Liver (tissue), 9 donors: ENCODE results near the gene ZGLP1. TPM values are rescaled to one million over a fixed set of nuclear protein-coding genes. Genes with fewer than 3 reads are reported as not detected.

Source experiments
- DNase-seq: peaks from one replicate; pipeline ENCODE4 v3.0.0-alpha.2; 2017; ENCODE audit warnings: low spot score
- H3K27ac ChIP-seq, 2 donors: one replicate each; pipeline ENCODE4 v1.7.0; 2013; ENCODE audit warnings: inconsistent platforms in 2 of 2, low read length in 2 of 2, control low read depth in 1 of 2, low read depth in 1 of 2, mild to moderate bottlenecking in 1 of 2
- H3K27me3 ChIP-seq, 4 donors: one replicate each; pipeline versions ENCODE4 v1.6.1 to v1.7.0; 2013; ENCODE audit warnings: low read length in 3 of 4, inconsistent platforms in 1 of 4, mild to moderate bottlenecking in 1 of 4, moderate library complexity in 1 of 4; ENCODE audit not compliant: control insufficient read depth in 4 of 4, insufficient read depth in 4 of 4
- H3K36me3 ChIP-seq, 4 donors: one replicate each; pipeline versions ENCODE4 v1.6.1 to v1.7.0; 2013; ENCODE audit warnings: low read length in 3 of 4, mild to moderate bottlenecking in 3 of 4, low read depth in 1 of 4, moderate library complexity in 1 of 4; ENCODE audit not compliant: control insufficient read depth in 4 of 4, insufficient read depth in 3 of 4
- H3K4me1 ChIP-seq, 4 donors: one replicate each; pipeline versions ENCODE4 v1.6.1 to v1.7.0; 2013; ENCODE audit warnings: low read length in 3 of 4, mild to moderate bottlenecking in 3 of 4, moderate library complexity in 1 of 4; ENCODE audit not compliant: control insufficient read depth in 4 of 4, insufficient read depth in 4 of 4
- H3K4me3 ChIP-seq, 3 donors: one replicate each; pipeline versions ENCODE4 v1.6.1 to v1.7.0; 2013; ENCODE audit warnings: low read length in 3 of 3, control low read depth in 1 of 3, low read depth in 1 of 3, mild to moderate bottlenecking in 1 of 3
- H3K9ac ChIP-seq, 2 donors: one replicate each; pipeline ENCODE4 v1.7.0; 2013; ENCODE audit warnings: low read length in 2 of 2, mild to moderate bottlenecking in 2 of 2, moderate library complexity in 2 of 2, control low read depth in 1 of 2, low read depth in 1 of 2
- H3K9me3 ChIP-seq, 4 donors: one replicate each; pipeline versions ENCODE4 v1.6.1 to v1.7.0; 2013; ENCODE audit warnings: low read length in 3 of 4; ENCODE audit not compliant: control insufficient read depth in 4 of 4
- ATF3 ChIP-seq: IDR thresholded peaks from 2 replicates; pipeline ENCODE4 v1.6.1; 2016; ENCODE audit warnings: antibody characterized with exemption
- CTCF ChIP-seq: fragments of 150-350 bp; IDR thresholded peaks from 2 replicates; pipeline ENCODE4 v1.5.1; 2017; ENCODE audit warnings: improper control_type of control experiment, low read depth, low read length; ENCODE audit not compliant: missing input control
- EGR1 ChIP-seq, 2 donors: IDR thresholded peaks; 2 replicates each; pipeline ENCODE4 v1.6.1; 2016 to 2018; ENCODE audit warnings: antibody characterized with exemption in 2 of 2, low read depth in 2 of 2
- FOXA1 ChIP-seq: IDR thresholded peaks from 2 replicates; pipeline ENCODE4 v1.6.1; 2016; ENCODE audit warnings: antibody characterized with exemption
- FOXA2 ChIP-seq: IDR thresholded peaks from 2 replicates; pipeline ENCODE4 v1.6.1; 2016; ENCODE audit warnings: antibody characterized with exemption
- GABPA ChIP-seq, 2 donors: IDR thresholded peaks in 1 of 2; conservative IDR thresholded peaks in 1 of 2; 2 replicates each; pipeline ENCODE4 v1.6.1; 2016; ENCODE audit warnings: antibody characterized with exemption in 2 of 2, mild to moderate bottlenecking in 1 of 2, moderate library complexity in 1 of 2
- HNF4A ChIP-seq, 2 donors: conservative IDR thresholded peaks; 2 replicates each; pipeline ENCODE4 v1.6.1; 2016; ENCODE audit warnings: antibody characterized with exemption in 2 of 2, mild to moderate bottlenecking in 2 of 2
- HNF4G ChIP-seq: IDR thresholded peaks from 2 replicates; pipeline ENCODE4 v1.6.1; 2016; ENCODE audit warnings: antibody characterized with exemption
- JUND ChIP-seq, 2 donors: IDR thresholded peaks; 2 replicates each; pipeline ENCODE4 v1.6.1; 2016; ENCODE audit warnings: antibody characterized with exemption in 2 of 2
- NR2F2 ChIP-seq: IDR thresholded peaks from 2 replicates; pipeline ENCODE4 v1.6.1; 2016; ENCODE audit warnings: antibody characterized with exemption
- RAD21 ChIP-seq, 2 donors: IDR thresholded peaks; 2 replicates each; pipeline ENCODE4 v1.6.1; 2016; ENCODE audit warnings: antibody characterized with exemption in 2 of 2, mild to moderate bottlenecking in 2 of 2
- REST ChIP-seq: IDR thresholded peaks from 2 replicates; pipeline ENCODE4 v1.6.1; 2016; ENCODE audit warnings: antibody characterized with exemption, mild to moderate bottlenecking
- SP1 ChIP-seq: IDR thresholded peaks from 2 replicates; pipeline ENCODE4 v1.6.1; 2018; ENCODE audit warnings: antibody characterized with exemption, mild to moderate bottlenecking
- TAF1 ChIP-seq: conservative IDR thresholded peaks from 2 replicates; pipeline ENCODE4 v1.6.1; 2016; ENCODE audit warnings: antibody characterized with exemption, mild to moderate bottlenecking
- YY1 ChIP-seq: IDR thresholded peaks from 2 replicates; pipeline ENCODE4 v1.6.1; 2016; ENCODE audit warnings: antibody characterized with exemption, mild to moderate bottlenecking
- ZBTB33 ChIP-seq: IDR thresholded peaks from 2 replicates; pipeline ENCODE4 v1.6.1; 2016; ENCODE audit warnings: antibody characterized with exemption
- WGBS: extraction: QIAGEN DNeasy Blood & Tissue Kit; methylation state at CpG from one replicate; pipeline ENCODE4 v1.1.7; 2013; 5-methylcytosine and 5-hydroxymethylcytosine counted together
- polyA plus RNA-seq, 2 donors: library from polyadenylated mRNA; stranded (reverse) in 1 of 2; unstranded in 1 of 2; fragments of 200-250 nt in 1 of 2; fragments of >200 nt in 1 of 2; fragmentation: Nextera tagmentation in 1 of 2; extraction: Ambion mirVana in 1 of 2; gene quantifications; one replicate each; pipeline versions ENCODE4 v1.2.1 to v1.2.3, GENCODE V29; 2013 to 2015
- total RNA-seq, 2 donors: library from RNA; depleted of rRNA; stranded (reverse); fragments of >200 nt; gene quantifications; one replicate each; pipeline ENCODE4 v1.2.3, GENCODE V29; 2014
- TF ChIP-seq, protein P1 (sequence below): IDR thresholded peaks from 2 replicates; pipeline ENCODE4 v1.6.1; 2016; ENCODE audit warnings: antibody characterized with exemption
- donor health status: healthy.
- donor health status: healthy.
- donor health status: healthy.
- donor health status: healthy.
- donor health status: healthy.

The ZGLP1 gene
- total and polyA plus RNA-seq, 4 donors, result 0.61 to 1.2 (median 0.82) TPM

GRCh38 chr19:10274589-10274988 is 35.0 kb downstream of the ZGLP1 start:
- Histone ChIP-seq H3K36me3 (peaks cover 7 to 32% (median 21%) of the 10 kb centered on the region in 4 donors), H3K4me1 (peaks cover 6 to 18% (median 11%) of the 10 kb centered on the region in 4 donors), H3K9ac (no peak overlapping the region), H3K4me3 (no peak overlapping the region), H3K27ac (no peak overlapping the region), H3K9me3 (no peaks in the 10 kb centered on the region), H3K27me3 (no peaks in the 10 kb centered on the region)
- 91% methylated on average over 10 of the region's 10 CpGs for WGBS
- no peak for DNase-seq
- TF ChIP-seq, protein P1, sequence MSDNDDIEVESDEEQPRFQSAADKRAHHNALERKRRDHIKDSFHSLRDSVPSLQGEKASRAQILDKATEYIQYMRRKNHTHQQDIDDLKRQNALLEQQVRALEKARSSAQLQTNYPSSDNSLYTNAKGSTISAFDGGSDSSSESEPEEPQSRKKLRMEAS, result no peak
- TF ChIP-seq TAF1, result no peak
- no peak for TF ChIP-seq REST
- TF ChIP-seq SP1, result no peak
- no peak for TF ChIP-seq HNF4G

DNA sequence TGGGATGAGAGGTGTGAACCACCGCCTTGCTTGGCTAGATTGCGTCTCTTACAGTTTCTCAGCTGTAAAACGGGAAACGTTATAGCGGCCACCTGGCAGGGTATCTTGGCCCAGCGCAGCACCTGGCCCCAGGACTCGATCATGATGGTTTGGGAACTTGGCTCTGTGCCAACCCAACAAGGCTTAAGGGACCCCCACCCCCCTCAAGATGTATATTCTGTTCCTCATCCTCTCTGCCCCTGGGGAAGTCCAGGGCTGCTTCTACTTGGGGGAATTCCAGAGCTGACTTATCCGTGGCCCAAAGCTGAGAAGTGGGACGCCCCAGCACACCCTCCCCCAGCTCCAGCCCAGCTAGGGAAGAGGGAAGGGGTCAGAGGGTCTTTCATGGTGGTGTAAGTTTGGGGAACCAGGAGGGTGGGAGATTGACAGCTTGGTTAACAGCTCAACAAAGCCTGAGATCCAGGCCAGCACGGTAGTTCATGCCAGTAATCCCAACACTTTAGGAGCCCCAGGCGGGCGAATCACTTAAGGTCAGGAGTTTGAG is 38.0 kb downstream of the ZGLP1 start:
- peak overlapping the region; percentile 69 to 72 for H3K9ac ChIP-seq
- no peak for DNase-seq
- H3K4me3 ChIP-seq, result peak overlapping the region; percentile 76 to 88 (median 76)
- WGBS, result 33% methylated on average over 12 of the region's 12 CpGs
- peaks cover 6 to 19% (median 12%) of the 10 kb centered on the region in 4 donors for H3K4me1 ChIP-seq
- peak overlapping the region; percentile 95 to 97 for H3K27ac ChIP-seq
- H3K9me3 ChIP-seq, result no peaks in the 10 kb centered on the region
- no peak for TF ChIP-seq FOXA2
- H3K36me3 ChIP-seq, result peaks cover 4 to 16% (median 9%) of the 10 kb centered on the region in 4 donors
- no peaks in the 10 kb centered on the region for H3K27me3 ChIP-seq

DNA sequence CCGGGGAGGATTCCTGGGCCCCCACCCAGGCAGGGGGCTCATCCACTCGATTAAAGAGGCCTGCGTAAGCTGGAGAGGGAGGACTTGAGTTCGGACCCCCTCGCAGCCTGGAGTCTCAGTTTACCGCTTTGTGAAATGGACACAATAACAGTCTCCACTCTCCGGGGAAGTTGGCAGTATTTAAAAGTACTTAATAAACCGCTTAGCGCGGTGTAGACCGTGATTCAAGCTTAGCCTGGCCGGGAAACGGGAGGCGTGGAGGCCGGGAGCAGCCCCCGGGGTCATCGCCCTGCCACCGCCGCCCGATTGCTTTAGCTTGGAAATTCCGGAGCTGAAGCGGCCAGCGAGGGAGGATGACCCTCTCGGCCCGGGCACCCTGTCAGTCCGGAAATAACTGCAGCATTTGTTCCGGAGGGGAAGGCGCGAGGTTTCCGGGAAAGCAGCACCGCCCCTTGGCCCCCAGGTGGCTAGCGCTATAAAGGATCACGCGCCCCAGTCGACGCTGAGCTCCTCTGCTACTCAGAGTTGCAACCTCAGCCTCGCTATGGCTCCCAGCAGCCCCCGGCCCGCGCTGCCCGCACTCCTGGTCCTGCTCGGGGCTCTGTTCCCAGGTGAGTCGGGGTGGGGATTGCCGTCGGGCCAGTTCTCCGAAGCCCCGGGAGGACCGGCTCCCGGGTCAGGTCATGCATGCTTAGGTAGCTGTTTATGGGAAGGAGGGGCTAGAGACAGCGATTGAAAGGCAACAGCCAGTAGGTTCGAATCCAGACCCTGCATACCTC is 38.8 kb downstream of the ZGLP1 start, which contains the start of gene ICAM1:
TSS of gene ICAM1 (plus strand) at position 505 of the 779 bp plus-strand sequence. CDS start at position 545, 40 bp downstream.
- no peaks in the 10 kb centered on the region for H3K9me3 ChIP-seq
- DNase-seq, result peak; percentile 63
- peaks cover 4 to 12% (median 7%) of the 10 kb centered on the region in 4 donors for H3K36me3 ChIP-seq
- H3K4me1 ChIP-seq, result peaks cover 6 to 19% (median 12%) of the 10 kb centered on the region in 4 donors
- peak within 1 kb of the TSS; percentile 95 to 97 for H3K27ac ChIP-seq
- WGBS, result 2% methylated on average over 51 of the region's 51 CpGs
- no peaks in the 10 kb centered on the region for H3K27me3 ChIP-seq
- H3K4me3 ChIP-seq, result peak within 1 kb of the TSS; percentile 76 to 88 (median 76)
- peak within 1 kb of the TSS; percentile 69 to 72 for H3K9ac ChIP-seq
- TF ChIP-seq YY1 (peak; percentile 70), EGR1 (IDR thresholded peaks at IDR 0.05; ENCODE audit: low read depth in 2 of 2) (peak; percentile 70 to 86), ATF3 (peak; percentile 76), NR2F2 (peak; percentile 95), RAD21 (IDR thresholded peaks at IDR 0.05) (peak in 1 of 2 donors; percentile 51), GABPA (IDR thresholded peaks at IDR 0.05 in 1 of 2, conservative IDR thresholded peaks at IDR 0.05 in 1 of 2) (peak; percentile 50 to 83), FOXA1 (peak; percentile 14), SP1 (peak; percentile 95), CTCF (peak; percentile 26), JUND (IDR thresholded peaks at IDR 0.05) (peak in 1 of 2 donors; percentile 58), ZBTB33 (peak; percentile 75), HNF4A (conservative IDR thresholded peaks at IDR 0.05) (peak; percentile 56 to 68), HNF4G (no peak), TAF1 (peak; percentile 86)
